Effector memory CD4-positive, alpha-beta T cell (primary cell): ENCODE measurements around the gene PDSS2.

Source experiments
- DNase-seq, 3 donors: peaks; one replicate each; pipeline ENCODE4 v3.0.0-alpha.2; 2020
- H3K27ac ChIP-seq: 2 replicates; pipeline ENCODE4 v1.7.0; 2013; ENCODE audit warnings: mild to moderate bottlenecking, low read length, moderate library complexity; ENCODE audit not compliant: insufficient read depth, poor library complexity, severe bottlenecking
- H3K27me3 ChIP-seq: replicated peaks from 2 replicates; pipeline ENCODE4 v1.7.0; 2013; ENCODE audit warnings: mild to moderate bottlenecking, low read length; ENCODE audit not compliant: insufficient read depth, control insufficient read depth, poor library complexity, severe bottlenecking
- H3K36me3 ChIP-seq: 2 replicates; pipeline ENCODE4 v1.7.0; 2013; ENCODE audit warnings: mild to moderate bottlenecking, low read length, moderate library complexity; ENCODE audit not compliant: control insufficient read depth, insufficient read depth
- H3K4me1 ChIP-seq: 2 replicates; pipeline ENCODE4 v1.7.0; 2013; ENCODE audit warnings: low read length, mild to moderate bottlenecking; ENCODE audit not compliant: control insufficient read depth, insufficient read depth, poor library complexity, severe bottlenecking
- H3K4me3 ChIP-seq: 2 replicates; pipeline ENCODE4 v1.7.0; 2013; ENCODE audit warnings: low read length, low read depth, mild to moderate bottlenecking; ENCODE audit not compliant: insufficient read depth, poor library complexity, severe bottlenecking
- H3K9me3 ChIP-seq: 2 replicates; pipeline ENCODE4 v1.7.0; 2013; ENCODE audit warnings: mild to moderate bottlenecking, low read length, moderate library complexity; ENCODE audit not compliant: control insufficient read depth

The PDSS2 gene

GRCh38 chr6:107218142-107218541 is 241.2 kb downstream of the PDSS2 start:
- no peaks in the 10 kb centered on the region for H3K9me3 ChIP-seq
- no peak overlapping the region for H3K27ac ChIP-seq
- H3K4me3 ChIP-seq, result no peak overlapping the region
- H3K4me1 ChIP-seq, result no peaks in the 10 kb centered on the region
- no peaks in the 10 kb centered on the region for H3K27me3 ChIP-seq
- DNase-seq, result no peak
- H3K36me3 ChIP-seq, result no peaks in the 10 kb centered on the region

DNA sequence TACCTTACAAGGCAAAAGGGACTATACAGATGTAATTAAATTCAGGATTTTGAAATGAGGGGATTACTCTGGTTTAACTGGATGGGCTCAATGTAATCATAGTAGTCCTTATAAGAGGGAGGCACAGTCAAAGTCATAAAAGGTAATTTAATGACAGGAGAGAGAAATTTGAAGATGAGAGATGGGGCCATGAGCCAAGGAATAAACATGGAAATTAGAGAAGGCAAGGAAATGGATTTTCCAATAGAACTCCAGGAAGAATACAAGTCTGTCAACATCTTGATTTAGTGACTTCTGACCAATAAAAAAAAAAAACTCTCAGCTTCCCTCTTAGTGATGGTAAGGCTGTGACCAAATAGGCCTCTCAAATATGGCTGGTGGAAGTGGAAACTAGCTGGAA is 242.1 kb downstream of the PDSS2 start:
- Histone ChIP-seq H3K9me3 (no peaks in the 10 kb centered on the region), H3K36me3 (no peaks in the 10 kb centered on the region), H3K27ac (no peak overlapping the region), H3K4me3 (no peak overlapping the region), H3K27me3 (no peaks in the 10 kb centered on the region), H3K4me1 (no peaks in the 10 kb centered on the region)
- no peak for DNase-seq

DNA sequence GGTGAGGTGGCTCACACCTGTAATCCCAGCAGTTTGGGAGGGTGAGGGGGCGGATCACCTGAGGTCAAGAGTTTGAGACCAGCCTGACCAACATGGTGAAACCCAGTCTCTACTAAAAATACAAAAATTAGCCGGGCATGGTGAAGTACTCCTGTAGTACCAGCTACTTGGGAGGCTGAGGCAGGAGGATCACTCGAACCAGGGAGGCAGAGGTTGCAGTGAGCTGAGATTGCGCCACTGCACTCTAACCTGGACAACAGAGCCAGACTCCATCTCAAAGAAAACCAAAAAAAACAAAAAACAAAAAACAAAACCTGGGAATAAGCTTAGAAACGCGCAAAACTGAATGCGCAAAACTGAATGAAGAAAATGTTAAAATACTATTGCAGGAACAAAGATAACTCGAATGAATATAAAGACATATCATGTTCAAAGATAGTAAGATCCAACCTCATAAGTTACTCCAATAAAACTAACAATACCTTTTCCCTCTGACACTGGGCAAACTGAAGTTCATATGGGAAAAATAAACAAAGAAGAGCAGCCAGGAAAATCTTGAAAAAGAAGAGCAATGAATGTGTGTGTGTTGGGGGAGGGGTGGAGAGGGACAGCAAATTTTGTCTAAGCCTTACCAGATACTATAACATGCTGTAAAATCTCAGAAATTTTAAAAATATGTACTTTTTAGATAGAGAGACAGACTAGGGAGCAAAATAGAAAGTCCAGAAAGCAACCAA is 243.0 kb downstream of the PDSS2 start:
- Histone ChIP-seq H3K4me1 (no peaks in the 10 kb centered on the region), H3K4me3 (no peak overlapping the region), H3K27ac (no peak overlapping the region), H3K36me3 (no peaks in the 10 kb centered on the region), H3K9me3 (no peaks in the 10 kb centered on the region), H3K27me3 (no peaks in the 10 kb centered on the region)
- no peak for DNase-seq

DNA sequence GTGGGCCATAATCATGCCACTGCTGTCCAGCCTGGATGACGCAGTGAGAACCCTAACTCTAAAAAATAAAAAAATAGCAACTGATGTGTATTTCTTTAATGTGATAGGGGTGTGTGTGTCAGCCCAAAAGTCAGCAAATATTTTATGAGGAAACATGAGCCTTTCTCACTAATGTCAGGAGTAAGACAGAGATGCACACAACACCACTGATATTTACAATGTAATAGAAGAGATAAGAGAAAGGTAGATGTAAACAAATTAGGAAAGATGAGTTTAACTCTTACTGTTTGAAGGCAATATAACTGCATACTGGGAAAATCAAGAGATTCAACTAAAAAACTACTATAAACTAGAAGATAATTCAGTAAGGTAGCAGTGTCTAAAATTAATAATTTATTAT is 244.0 kb downstream of the PDSS2 start:
- Histone ChIP-seq H3K4me3 (no peak overlapping the region), H3K9me3 (no peaks in the 10 kb centered on the region), H3K27me3 (no peaks in the 10 kb centered on the region), H3K27ac (no peak overlapping the region), H3K36me3 (no peaks in the 10 kb centered on the region), H3K4me1 (no peaks in the 10 kb centered on the region)
- DNase-seq, result no peak

DNA sequence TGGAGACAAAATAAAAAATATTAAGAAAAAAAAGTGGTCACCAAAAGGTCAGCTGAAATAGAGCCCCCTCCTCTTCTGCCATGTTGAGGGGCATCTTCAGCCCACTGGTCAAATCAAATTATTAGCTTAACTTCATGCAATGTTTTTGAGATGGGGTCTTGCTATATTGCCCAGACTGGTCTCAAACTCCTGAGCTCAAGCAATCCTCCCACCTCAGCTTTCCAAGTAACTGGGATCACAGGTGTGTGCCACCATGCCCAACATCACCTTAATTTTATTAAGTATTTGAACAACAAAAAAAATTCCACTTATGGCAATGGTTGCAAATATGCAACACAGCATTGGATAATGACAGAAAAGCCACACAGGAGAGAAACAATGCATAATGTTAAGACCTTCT is 244.7 kb downstream of the PDSS2 start:
- no peaks in the 10 kb centered on the region for H3K36me3 ChIP-seq
- H3K9me3 ChIP-seq, result no peaks in the 10 kb centered on the region
- H3K4me3 ChIP-seq, result no peak overlapping the region
- no peak overlapping the region for H3K27ac ChIP-seq
- no peaks in the 10 kb centered on the region for H3K4me1 ChIP-seq
- H3K27me3 ChIP-seq, result no peaks in the 10 kb centered on the region
- no peak for DNase-seq

- Histone ChIP-seq H3K27ac (no peak overlapping the region), H3K9me3 (no peaks in the 10 kb centered on the region), H3K4me1 (no peaks in the 10 kb centered on the region), H3K4me3 (no peak overlapping the region), H3K36me3 (no peaks in the 10 kb centered on the region), H3K27me3 (no peaks in the 10 kb centered on the region)
- DNase-seq, result no peak
These were observed 249.7 kb downstream of the PDSS2 start for GRCh38 chr6:107209406-107210305.

DNA sequence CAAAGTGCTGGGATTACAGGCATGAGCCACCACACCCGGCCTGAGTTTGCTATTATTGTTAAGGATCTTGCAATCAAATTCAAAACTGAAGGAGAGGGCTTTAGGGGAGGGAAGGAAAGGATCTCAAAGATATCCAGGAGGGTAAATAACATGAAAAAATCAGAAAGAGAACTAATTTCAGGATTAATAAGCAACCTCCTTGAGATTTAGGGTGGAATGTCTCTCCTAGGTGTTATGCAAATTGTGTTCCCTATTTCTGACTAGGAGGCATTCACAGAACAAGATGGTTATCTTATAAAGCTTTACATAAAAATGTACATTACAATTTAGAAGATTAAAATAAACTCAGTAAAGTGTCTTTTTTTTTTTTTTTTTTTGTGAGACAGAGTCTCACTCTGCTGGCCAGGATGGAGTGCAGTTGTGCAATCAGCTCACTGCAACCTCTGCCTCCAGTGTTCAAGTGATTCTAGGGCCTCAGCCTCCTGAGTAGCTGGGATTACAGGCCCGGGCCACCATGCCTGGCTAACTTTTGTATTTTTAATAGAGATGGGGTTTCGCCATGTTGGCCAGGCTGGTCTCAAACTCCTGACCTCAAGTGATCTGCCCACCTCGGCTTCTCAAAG is 252.0 kb downstream of the PDSS2 start:
- H3K4me1 ChIP-seq, result no peaks in the 10 kb centered on the region
- H3K27me3 ChIP-seq, result no peaks in the 10 kb centered on the region
- no peak overlapping the region for H3K27ac ChIP-seq
- H3K9me3 ChIP-seq, result no peaks in the 10 kb centered on the region
- no peak overlapping the region for H3K4me3 ChIP-seq
- no peaks in the 10 kb centered on the region for H3K36me3 ChIP-seq
- no peak for DNase-seq

- no peaks in the 10 kb centered on the region for H3K36me3 ChIP-seq
- H3K27me3 ChIP-seq, result no peaks in the 10 kb centered on the region
- no peaks in the 10 kb centered on the region for H3K4me1 ChIP-seq
- no peak overlapping the region for H3K4me3 ChIP-seq
- no peaks in the 10 kb centered on the region for H3K9me3 ChIP-seq
- DNase-seq, result no peak
- H3K27ac ChIP-seq, result no peak overlapping the region
These were observed 254.0 kb downstream of the PDSS2 start for GRCh38 chr6:107205058-107205998.

- no peaks in the 10 kb centered on the region for H3K4me1 ChIP-seq
- no peak overlapping the region for H3K4me3 ChIP-seq
- no peaks in the 10 kb centered on the region for H3K36me3 ChIP-seq
- no peak overlapping the region for H3K27ac ChIP-seq
- no peaks in the 10 kb centered on the region for H3K27me3 ChIP-seq
- no peaks in the 10 kb centered on the region for H3K9me3 ChIP-seq
- no peak for DNase-seq
These were observed 256.4 kb downstream of the PDSS2 start for GRCh38 chr6:107202876-107203468.
